Measurements from ENCODE around the gene MGST1. TPM values are rescaled to one million over a fixed set of nuclear protein-coding genes. Genes with fewer than 3 reads are reported as not detected.
A peak's percentile ranks its signal among the peaks of the same experiment; 100 is the strongest.

MGST1 gene
- polyA plus RNA-seq (2013, experiment 1 of 2): 371 TPM
- polyA plus RNA-seq (2013, experiment 2 of 2): 405 TPM

DNA sequence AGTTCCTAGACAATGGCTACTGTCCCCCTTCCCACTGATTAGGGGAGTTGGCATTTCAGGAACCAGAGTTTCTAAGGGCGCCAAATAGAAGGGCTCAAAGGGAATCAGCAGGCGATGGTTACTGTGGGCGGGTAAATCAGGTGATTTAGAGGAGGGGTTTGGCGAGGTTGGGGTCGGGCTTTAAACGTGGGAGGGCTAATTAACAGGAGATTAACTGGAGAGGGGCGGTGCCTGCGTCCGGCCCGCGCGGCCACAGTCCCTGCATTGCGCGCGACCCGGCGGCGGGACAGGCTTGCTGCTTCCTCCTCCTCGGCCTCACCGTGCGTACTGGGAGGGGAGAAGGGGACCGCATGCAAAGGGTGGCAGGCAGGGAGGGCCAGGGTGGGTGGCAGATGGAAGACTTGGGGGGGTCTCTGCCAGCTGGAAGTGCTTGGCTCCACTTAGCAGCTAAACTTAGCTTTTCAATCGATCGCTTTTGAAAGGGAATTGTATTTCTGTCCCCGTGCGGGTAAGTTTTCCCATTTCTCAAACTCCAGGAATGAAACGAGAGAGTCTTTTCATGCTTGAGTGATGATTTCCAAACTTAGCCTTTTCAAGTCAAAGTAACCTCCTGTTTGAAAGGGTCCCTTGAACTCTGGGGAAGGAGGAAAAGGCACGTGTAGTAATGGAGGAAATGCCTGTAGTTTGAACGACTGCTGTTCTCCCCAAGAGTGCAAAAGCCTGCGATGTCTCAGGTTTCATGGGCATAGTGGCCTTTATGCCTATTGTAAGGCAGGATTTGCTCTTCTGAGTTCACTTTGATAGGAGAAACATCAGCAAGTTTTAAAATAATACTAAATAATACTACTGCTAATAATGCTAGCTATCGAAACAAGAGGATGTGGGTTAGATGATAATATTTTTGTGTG is at the start of gene MGST1:
Gene MGST1 (plus strand): TSS at position 255 of the 908 bp plus-strand sequence. CDS start 6,608 bp downstream, outside the sequence.
- Histone ChIP-seq H3K9me3 (ENCODE audit: insufficient read depth, low read depth, low read length) (no peaks in the 10 kb centered on the region), H3K9ac (ENCODE audit: low read depth, low read length) (peak within 1 kb of the TSS; percentile 95), H3K27me3 (ENCODE audit: insufficient read depth, low read length) (no peaks in the 10 kb centered on the region), H3K36me3 (ENCODE audit: insufficient read depth, low read length) (peaks cover 14% of the 10 kb centered on the region), H3K4me1 (ENCODE audit: insufficient read depth, low read length) (peaks cover 36% of the 10 kb centered on the region), H3K4me3 (ENCODE audit: low read length) (peak within 1 kb of the TSS; percentile 93), H3K27ac (ENCODE audit: low read depth, low read length) (peak within 1 kb of the TSS; percentile 79)
- under 1% methylated on average over 30 of the region's 31 CpGs for WGBS

GRCh38 chr12:16299403-16299802 is 48.0 kb upstream of the MGST1 start:
- Histone ChIP-seq H3K36me3 (ENCODE audit: insufficient read depth, low read length) (no peaks in the 10 kb centered on the region), H3K4me1 (ENCODE audit: insufficient read depth, low read length) (peaks cover 9% of the 10 kb centered on the region), H3K9ac (ENCODE audit: low read depth, low read length) (no peak overlapping the region), H3K27ac (ENCODE audit: low read depth, low read length) (no peak overlapping the region), H3K27me3 (ENCODE audit: insufficient read depth, low read length) (no peaks in the 10 kb centered on the region), H3K9me3 (ENCODE audit: insufficient read depth, low read depth, low read length) (no peaks in the 10 kb centered on the region), H3K4me3 (ENCODE audit: low read length) (no peak overlapping the region)
- WGBS: 91% methylated on average over 2 of the region's 2 CpGs

GRCh38 chr12:16300122-16300521 is 47.3 kb upstream of the MGST1 start:
- 24% methylated on average over 1 of the region's 1 CpG for WGBS
- Histone ChIP-seq H3K36me3 (ENCODE audit: insufficient read depth, low read length) (no peaks in the 10 kb centered on the region), H3K27ac (ENCODE audit: low read depth, low read length) (no peak overlapping the region), H3K27me3 (ENCODE audit: insufficient read depth, low read length) (no peaks in the 10 kb centered on the region), H3K4me1 (ENCODE audit: insufficient read depth, low read length) (peaks cover 9% of the 10 kb centered on the region), H3K9me3 (ENCODE audit: insufficient read depth, low read depth, low read length) (no peaks in the 10 kb centered on the region), H3K9ac (ENCODE audit: low read depth, low read length) (no peak overlapping the region), H3K4me3 (ENCODE audit: low read length) (no peak overlapping the region)

DNA sequence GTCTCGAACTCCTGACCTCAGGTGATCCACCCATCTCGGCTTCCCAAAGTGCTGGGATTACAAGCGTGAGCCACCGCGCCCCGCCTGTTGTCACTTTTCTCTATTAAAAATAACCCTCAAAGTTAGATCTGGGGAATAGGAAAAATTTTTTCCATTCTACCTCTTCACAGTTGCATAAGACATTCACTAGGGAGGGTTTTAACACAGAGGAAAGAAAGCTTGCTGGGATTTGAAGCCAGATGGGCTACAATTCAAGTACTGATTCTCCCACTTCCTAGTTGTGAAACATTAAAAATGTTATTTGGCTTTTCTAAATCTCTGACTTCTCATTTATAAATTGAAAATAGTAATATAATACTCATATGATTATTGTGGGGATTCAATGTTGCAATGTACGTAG is 46.7 kb upstream of the MGST1 start:
- Histone ChIP-seq H3K36me3 (ENCODE audit: insufficient read depth, low read length) (no peaks in the 10 kb centered on the region), H3K9me3 (ENCODE audit: insufficient read depth, low read depth, low read length) (no peaks in the 10 kb centered on the region), H3K27me3 (ENCODE audit: insufficient read depth, low read length) (no peaks in the 10 kb centered on the region), H3K4me3 (ENCODE audit: low read length) (no peak overlapping the region), H3K27ac (ENCODE audit: low read depth, low read length) (no peak overlapping the region), H3K9ac (ENCODE audit: low read depth, low read length) (no peak overlapping the region), H3K4me1 (ENCODE audit: insufficient read depth, low read length) (peaks cover 9% of the 10 kb centered on the region)
- 95% methylated on average over 6 of the region's 7 CpGs for WGBS

DNA sequence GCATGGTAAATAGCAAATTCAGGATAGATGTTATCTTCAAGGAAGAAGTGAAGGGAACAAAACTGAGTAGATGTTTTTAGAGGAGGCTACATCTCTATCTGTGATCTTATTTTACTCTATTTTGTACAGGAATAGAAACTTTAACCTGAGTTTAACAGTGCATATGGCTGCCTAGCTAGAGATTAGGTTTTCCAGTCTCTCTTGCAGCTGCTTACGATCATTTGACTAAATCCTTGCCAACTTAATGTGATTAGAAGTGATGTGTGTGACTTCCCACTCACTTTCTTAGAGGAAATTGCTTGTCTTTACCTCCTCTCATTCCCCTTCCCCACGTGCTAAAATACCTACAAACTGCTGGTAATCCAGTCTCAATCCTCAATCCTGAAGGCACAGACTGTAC is 43.5 kb upstream of the MGST1 start:
- H3K36me3 ChIP-seq (ENCODE audit: insufficient read depth, low read length): no peaks in the 10 kb centered on the region
- H3K9me3 ChIP-seq (ENCODE audit: insufficient read depth, low read depth, low read length): peaks cover 3% of the 10 kb centered on the region; the same call in 1 of the 2 replicates
- H3K27ac ChIP-seq (ENCODE audit: low read depth, low read length): no peak overlapping the region
- no peak overlapping the region for H3K4me3 ChIP-seq (ENCODE audit: low read length)
- H3K4me1 ChIP-seq (ENCODE audit: insufficient read depth, low read length): peaks cover 9% of the 10 kb centered on the region
- no peak overlapping the region for H3K9ac ChIP-seq (ENCODE audit: low read depth, low read length)
- H3K27me3 ChIP-seq (ENCODE audit: insufficient read depth, low read length): no peaks in the 10 kb centered on the region
- WGBS: 64% methylated on average over 2 of the region's 2 CpGs

DNA sequence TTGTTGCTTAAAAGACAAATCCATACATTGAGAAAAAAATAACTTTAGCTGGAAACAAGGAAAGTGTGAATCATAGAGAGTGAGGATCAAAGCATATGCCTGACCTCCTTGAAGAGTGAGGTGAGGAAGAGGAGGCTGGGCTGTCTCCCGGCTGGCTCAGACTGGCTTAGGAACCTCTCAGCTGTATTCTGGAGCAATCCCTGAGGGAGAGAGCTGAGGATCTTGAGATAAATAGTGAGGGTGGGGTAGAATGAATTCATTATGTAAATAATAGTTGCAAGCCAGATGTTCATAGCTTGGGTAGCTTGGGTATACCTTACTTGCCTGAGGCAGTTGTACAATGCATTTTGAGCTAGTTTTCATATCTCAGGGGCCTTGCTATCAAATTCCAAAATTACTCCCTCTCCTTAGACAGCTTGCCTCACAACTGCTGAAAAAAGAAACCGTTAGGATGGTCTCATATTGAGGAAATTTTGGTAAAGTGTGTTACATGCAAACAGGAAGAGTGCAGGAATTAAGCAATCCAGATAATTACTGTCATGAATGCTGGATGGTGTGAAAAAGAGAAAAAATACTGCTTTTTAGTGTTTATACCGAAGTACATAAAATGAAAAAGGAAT is 39.5 kb upstream of the MGST1 start:
- H3K36me3 ChIP-seq (ENCODE audit: insufficient read depth, low read length): no peaks in the 10 kb centered on the region
- 95% methylated on average over 3 of the region's 3 CpGs for WGBS
- H3K27ac ChIP-seq (ENCODE audit: low read depth, low read length): no peak overlapping the region
- peaks cover 14% of the 10 kb centered on the region; the same call in 1 of the 2 replicates for H3K9me3 ChIP-seq (ENCODE audit: insufficient read depth, low read depth, low read length)
- no peaks in the 10 kb centered on the region for H3K4me1 ChIP-seq (ENCODE audit: insufficient read depth, low read length)
- no peaks in the 10 kb centered on the region for H3K27me3 ChIP-seq (ENCODE audit: insufficient read depth, low read length)
- H3K4me3 ChIP-seq (ENCODE audit: low read length): no peak overlapping the region
- H3K9ac ChIP-seq (ENCODE audit: low read depth, low read length): no peak overlapping the region

GRCh38 chr12:16310934-16311333 is 36.5 kb upstream of the MGST1 start:
- peaks cover 14% of the 10 kb centered on the region; the same call in 1 of the 2 replicates for H3K9me3 ChIP-seq (ENCODE audit: insufficient read depth, low read depth, low read length)
- H3K4me3 ChIP-seq (ENCODE audit: low read length): no peak overlapping the region
- no peaks in the 10 kb centered on the region for H3K27me3 ChIP-seq (ENCODE audit: insufficient read depth, low read length)
- no peaks in the 10 kb centered on the region for H3K4me1 ChIP-seq (ENCODE audit: insufficient read depth, low read length)
- WGBS: 94% methylated on average over 1 of the region's 1 CpG
- H3K36me3 ChIP-seq (ENCODE audit: insufficient read depth, low read length): no peaks in the 10 kb centered on the region
- H3K9ac ChIP-seq (ENCODE audit: low read depth, low read length): no peak overlapping the region
- H3K27ac ChIP-seq (ENCODE audit: low read depth, low read length): no peak overlapping the region

DNA sequence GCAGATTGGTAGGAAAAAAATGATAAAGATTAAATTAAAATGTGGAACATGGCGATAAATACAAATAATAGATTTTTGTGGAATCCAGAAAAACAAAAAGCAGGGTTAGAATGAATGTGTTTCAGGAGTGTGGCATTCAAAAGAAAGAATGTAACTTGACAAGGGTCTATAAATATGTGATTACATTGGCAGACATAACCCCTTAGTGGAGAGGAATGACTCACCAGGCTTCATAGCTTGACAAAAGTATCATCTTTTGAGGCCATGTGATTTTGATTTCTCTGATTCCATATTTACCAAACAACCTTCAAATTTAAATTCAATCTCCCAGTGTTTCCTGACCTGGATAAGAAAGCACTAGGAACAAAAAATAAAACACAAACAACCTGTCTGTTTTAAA is 24.4 kb upstream of the MGST1 start:
- Histone ChIP-seq H3K9me3 (ENCODE audit: insufficient read depth, low read depth, low read length) (0 out of 2 replicates have a peak, but pooled peaks cover 4% of the 10 kb centered on the region), H3K9ac (ENCODE audit: low read depth, low read length) (no peak overlapping the region), H3K4me3 (ENCODE audit: low read length) (no peak overlapping the region), H3K36me3 (ENCODE audit: insufficient read depth, low read length) (no peaks in the 10 kb centered on the region), H3K27me3 (ENCODE audit: insufficient read depth, low read length) (no peaks in the 10 kb centered on the region), H3K27ac (ENCODE audit: low read depth, low read length) (no peak overlapping the region), H3K4me1 (ENCODE audit: insufficient read depth, low read length) (no peaks in the 10 kb centered on the region)
- 92% methylated on average over 1 of the region's 1 CpG for WGBS

DNA sequence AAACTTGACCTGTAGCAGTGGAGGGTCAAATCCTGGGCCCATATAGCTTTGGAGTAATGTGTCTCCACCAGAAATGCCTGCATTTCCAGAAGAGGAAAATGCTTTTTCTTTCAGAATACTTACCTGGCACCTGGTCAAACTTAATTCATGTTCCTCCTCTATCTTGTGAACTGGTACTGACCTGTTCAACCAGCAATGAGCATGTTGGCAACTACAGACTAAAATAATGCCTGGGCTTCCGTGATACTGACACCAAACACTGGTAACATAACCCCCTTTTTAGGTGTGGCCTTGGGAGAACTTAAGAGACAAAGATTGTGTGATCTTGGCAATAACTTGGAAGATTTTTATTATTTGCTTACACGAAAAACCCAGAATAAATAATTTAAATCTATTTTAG is 23.8 kb upstream of the MGST1 start:
- Histone ChIP-seq H3K27me3 (ENCODE audit: insufficient read depth, low read length) (no peaks in the 10 kb centered on the region), H3K9me3 (ENCODE audit: insufficient read depth, low read depth, low read length) (0 out of 2 replicates have a peak, but pooled peaks cover 5% of the 10 kb centered on the region), H3K36me3 (ENCODE audit: insufficient read depth, low read length) (no peaks in the 10 kb centered on the region), H3K27ac (ENCODE audit: low read depth, low read length) (no peak overlapping the region), H3K4me3 (ENCODE audit: low read length) (no peak overlapping the region), H3K9ac (ENCODE audit: low read depth, low read length) (no peak overlapping the region), H3K4me1 (ENCODE audit: insufficient read depth, low read length) (no peaks in the 10 kb centered on the region)
- WGBS: 94% methylated on average over 1 of the region's 2 CpGs

- Histone ChIP-seq H3K27me3 (ENCODE audit: insufficient read depth, low read length) (no peaks in the 10 kb centered on the region), H3K36me3 (ENCODE audit: insufficient read depth, low read length) (no peaks in the 10 kb centered on the region), H3K4me1 (ENCODE audit: insufficient read depth, low read length) (no peaks in the 10 kb centered on the region), H3K9me3 (ENCODE audit: insufficient read depth, low read depth, low read length) (0 out of 2 replicates have a peak, but pooled peaks cover 5% of the 10 kb centered on the region), H3K4me3 (ENCODE audit: low read length) (no peak overlapping the region), H3K27ac (ENCODE audit: low read depth, low read length) (no peak overlapping the region), H3K9ac (ENCODE audit: low read depth, low read length) (no peak overlapping the region)
- 86% methylated on average over 4 of the region's 5 CpGs for WGBS
Observed at GRCh38 chr12:16324272-16324671, 23.2 kb upstream of the MGST1 start.

DNA sequence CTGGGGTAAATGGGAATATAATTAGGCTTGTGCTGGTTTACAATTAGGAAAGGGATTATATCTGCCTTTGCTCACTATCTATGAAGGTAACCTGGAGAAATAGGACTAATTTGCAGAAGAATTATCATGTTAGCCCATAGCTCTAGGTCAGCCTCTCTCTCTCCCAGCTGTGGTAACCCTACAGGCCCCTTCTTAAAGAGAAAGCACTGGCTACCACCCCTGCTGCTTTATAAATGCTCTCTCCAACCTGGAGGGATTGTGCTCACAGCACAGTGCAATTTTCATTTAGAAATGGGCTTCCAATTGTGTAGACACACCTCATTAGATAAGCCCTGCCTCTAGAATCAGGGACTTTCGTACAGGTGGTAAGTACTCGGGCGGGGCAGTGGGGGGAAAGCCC is 22.7 kb upstream of the MGST1 start:
- Histone ChIP-seq H3K36me3 (ENCODE audit: insufficient read depth, low read length) (no peaks in the 10 kb centered on the region), H3K4me3 (ENCODE audit: low read length) (no peak overlapping the region), H3K4me1 (ENCODE audit: insufficient read depth, low read length) (no peaks in the 10 kb centered on the region), H3K9ac (ENCODE audit: low read depth, low read length) (no peak overlapping the region), H3K27ac (ENCODE audit: low read depth, low read length) (no peak overlapping the region), H3K27me3 (ENCODE audit: insufficient read depth, low read length) (no peaks in the 10 kb centered on the region), H3K9me3 (ENCODE audit: insufficient read depth, low read depth, low read length) (0 out of 2 replicates have a peak, but pooled peaks cover 5% of the 10 kb centered on the region)
- 100% methylated on average over 3 of the region's 3 CpGs for WGBS
